K562 (cell line): ENCODE results near the gene ARHGEF12. TPM values are rescaled to one million over a fixed set of nuclear protein-coding genes. Genes with fewer than 3 reads are reported as not detected.
A peak's percentile ranks its signal among the peaks of the same experiment; 100 is the strongest.

Source experiments
- ARID3A ChIP-seq: IDR thresholded peaks from 2 replicates; pipeline ENCODE4 v1.6.1; 2012; ENCODE audit warnings: low read depth, low read length, improper control_type of control experiment, borderline replicate concordance
- CBFA2T3 ChIP-seq: fragments of 450-650 bp; IDR thresholded peaks from 2 replicates; pipeline ENCODE4 v1.6.1; 2017
- CEBPB ChIP-seq: fragments of 450-650 bp; IDR thresholded peaks from 2 replicates; pipeline ENCODE4 v1.6.1; 2016; ENCODE audit warnings: missing genetic modification characterization, missing compliant biosample characterization
- CEBPZ ChIP-seq: fragments of 150-350 bp; IDR thresholded peaks from 2 replicates; pipeline ENCODE4 v1.6.1; 2014; ENCODE audit warnings: low read depth, mild to moderate bottlenecking, low read length, borderline replicate concordance
- EGR1 ChIP-seq: fragments of 450-650 bp; conservative IDR thresholded peaks from 2 replicates; pipeline ENCODE4 v1.6.1; 2017; ENCODE audit warnings: mild to moderate bottlenecking
- ESRRA ChIP-seq: fragments of 450-650 bp; IDR thresholded peaks from 2 replicates; pipeline ENCODE4 v1.6.1; 2014; ENCODE audit warnings: low read depth, mild to moderate bottlenecking, moderate library complexity, borderline replicate concordance
- GABPB1 ChIP-seq: sonication (generic); formaldehyde crosslinking; IDR thresholded peaks from 2 replicates; pipeline ENCODE4 v1.8.0; 2022; ENCODE audit warnings: mild to moderate bottlenecking, missing genetic modification reagents
- HMG20B ChIP-seq: fragments of 250-450 bp; sonication (Bioruptor Pico); IDR thresholded peaks from 2 replicates; pipeline ENCODE4 v1.5.0; 2021; ENCODE audit warnings: mild to moderate bottlenecking
- MAFF ChIP-seq: IDR thresholded peaks from 2 replicates; pipeline ENCODE4 v1.6.1; 2012; ENCODE audit warnings: low read length, improper control_type of control experiment
- MIER1 ChIP-seq: fragments of 450-650 bp; IDR thresholded peaks from 2 replicates; pipeline ENCODE4 v1.6.1; 2016; ENCODE audit warnings: antibody characterized with exemption, mild to moderate bottlenecking, low read depth
- NR2F6 ChIP-seq: fragments of 450-650 bp; formaldehyde crosslinking; IDR thresholded peaks from 2 replicates; pipeline ENCODE4 v1.4.0; 2020; ENCODE audit warnings: mild to moderate bottlenecking
- PKNOX1 ChIP-seq: fragments of 450-650 bp; IDR thresholded peaks from 2 replicates; pipeline ENCODE4 v1.6.1; 2016
- SMARCA4 ChIP-seq: fragments of 450-650 bp; IDR thresholded peaks from 2 replicates; pipeline ENCODE4 v1.6.1; 2016
- TCF3 ChIP-seq: sonication (generic); formaldehyde crosslinking; IDR thresholded peaks from 2 replicates; pipeline ENCODE4 v1.4.0; 2020; ENCODE audit warnings: mild to moderate bottlenecking, missing genetic modification reagents
- TFE3 ChIP-seq: fragments of 450-650 bp; formaldehyde crosslinking; IDR thresholded peaks from 2 replicates; pipeline ENCODE4 v1.4.0; 2020; ENCODE audit warnings: mild to moderate bottlenecking, mixed read lengths
- USF2 ChIP-seq: sonication (generic); formaldehyde crosslinking; IDR thresholded peaks from 2 replicates; pipeline ENCODE4 v1.5.0; 2020; ENCODE audit warnings: missing genetic modification reagents
- XRCC4 ChIP-seq: IDR thresholded peaks from one replicate; pipeline ENCODE4 v1.6.1; 2011; ENCODE audit not compliant: insufficient read depth, insufficient read length; ENCODE audit errors: extremely low read depth
- ZNF584 ChIP-seq: fragments of 200-800 bp; sonication (Bioruptor generic); IDR thresholded peaks from 2 replicates; pipeline ENCODE4 v1.6.1; 2016; ENCODE audit warnings: low read depth, mild to moderate bottlenecking, missing genetic modification characterization, missing compliant biosample characterization
- ZNF717 ChIP-seq: fragments of 250-450 bp; sonication (Bioruptor Pico); IDR thresholded peaks from 2 replicates; pipeline ENCODE4 v1.5.0; 2021
- ZNF764 ChIP-seq: fragments of 250-450 bp; sonication (Bioruptor Pico); IDR thresholded peaks from 2 replicates; pipeline ENCODE4 v1.4.0; 2020; ENCODE audit warnings: low read depth, mild to moderate bottlenecking, moderate library complexity
- polyA plus RNA-seq, 8 experiments: library from polyadenylated mRNA; depleted of rRNA in 4 of 8; stranded (reverse) in 5 of 8; unstranded in 3 of 8; fragments of >200 nt; fragmentation: Nextera tagmentation in 2 of 8; fragmentation: Illumina TruSeq in 1 of 8; extraction: Ambion mirVana in 2 of 8; extraction: Trizol in 1 of 8; gene quantifications; 2 replicates each; pipeline versions ENCODE4 v1.2.1 to v1.2.3, GENCODE V29; 2011 to 2014; ENCODE audit warnings: inconsistent platforms in 1 of 8, missing spikeins in 1 of 8
- total RNA-seq, 7 experiments: library from RNA; depleted of rRNA in 6 of 7; stranded (reverse); fragments of >200 nt in 6 of 7; fragmentation: Illumina TruSeq in 2 of 7; extraction: Trizol in 2 of 7; gene quantifications; 2 replicates each; pipeline versions ENCODE4 v1.2.1 to v1.2.3, GENCODE V29; 2011 to 2021; ENCODE audit warnings: low replicate concordance in 1 of 7

The ARHGEF12 gene
- total and polyA plus RNA-seq, 9 of the 15 experiments (the other 6 are each of a cell fraction or from before 2014, with no cell fraction given) = 3.5 to 51.7 (median 29.5) TPM

- TF ChIP-seq ZNF764 (CRISPR knock-in tag) (no peak), HMG20B (CRISPR knock-in tag) (no peak), ESRRA (peak; percentile 18; the same call in 1 of the 2 replicates), EGR1 (no peak), GABPB1 (CRISPR knock-in tag) (no peak), ZNF584 (CRISPR knock-in tag) (no peak), SMARCA4 (0 out of 2 replicates have a peak, but pooled peaks have one; percentile 50), CEBPZ (no peak), ZNF717 (CRISPR knock-in tag) (no peak), XRCC4 (no peak), TFE3 (CRISPR knock-in tag) (no peak), CBFA2T3 (0 out of 2 replicates have a peak, but pooled peaks have one; percentile 29), PKNOX1 (0 out of 2 replicates have a peak, but pooled peaks have one; percentile 3), TCF3 (CRISPR knock-in tag) (no peak), MAFF (0 out of 2 replicates have a peak, but pooled peaks have one; percentile 3), ARID3A (peak; percentile 45; the same call in 1 of the 2 replicates), CEBPB (peak; percentile 75), USF2 (no peak), NR2F6 (CRISPR knock-in tag) (no peak), MIER1 (no peak)
Observed at GRCh38 chr11:120400564-120401364, 64.6 kb downstream of the ARHGEF12 start (continued).
